Right lung (tissue), 5 donors: ENCODE data around the gene ACY1. TPM values are rescaled to one million over a fixed set of nuclear protein-coding genes. Genes with fewer than 3 reads are reported as not detected.

Source experiments
- DNase-seq, 2 donors: peaks; one replicate each; pipeline ENCODE4 v3.0.0-alpha.2; 2013
- polyA plus RNA-seq, 5 donors: library from polyadenylated mRNA; unstranded; fragments of 120-200 nt; gene quantifications; one replicate each; pipeline versions ENCODE4 v1.2.1 to v1.2.3, GENCODE V29; 2013; ENCODE audit warnings: inconsistent platforms in 1 of 5, low replicate concordance in 1 of 5; ENCODE audit not compliant: insufficient read length in 5 of 5, insufficient read depth in 1 of 5

The ACY1 gene
- polyA plus RNA-seq, 5 donors: 28.7 to 43.1 (median 37.4) TPM

DNA sequence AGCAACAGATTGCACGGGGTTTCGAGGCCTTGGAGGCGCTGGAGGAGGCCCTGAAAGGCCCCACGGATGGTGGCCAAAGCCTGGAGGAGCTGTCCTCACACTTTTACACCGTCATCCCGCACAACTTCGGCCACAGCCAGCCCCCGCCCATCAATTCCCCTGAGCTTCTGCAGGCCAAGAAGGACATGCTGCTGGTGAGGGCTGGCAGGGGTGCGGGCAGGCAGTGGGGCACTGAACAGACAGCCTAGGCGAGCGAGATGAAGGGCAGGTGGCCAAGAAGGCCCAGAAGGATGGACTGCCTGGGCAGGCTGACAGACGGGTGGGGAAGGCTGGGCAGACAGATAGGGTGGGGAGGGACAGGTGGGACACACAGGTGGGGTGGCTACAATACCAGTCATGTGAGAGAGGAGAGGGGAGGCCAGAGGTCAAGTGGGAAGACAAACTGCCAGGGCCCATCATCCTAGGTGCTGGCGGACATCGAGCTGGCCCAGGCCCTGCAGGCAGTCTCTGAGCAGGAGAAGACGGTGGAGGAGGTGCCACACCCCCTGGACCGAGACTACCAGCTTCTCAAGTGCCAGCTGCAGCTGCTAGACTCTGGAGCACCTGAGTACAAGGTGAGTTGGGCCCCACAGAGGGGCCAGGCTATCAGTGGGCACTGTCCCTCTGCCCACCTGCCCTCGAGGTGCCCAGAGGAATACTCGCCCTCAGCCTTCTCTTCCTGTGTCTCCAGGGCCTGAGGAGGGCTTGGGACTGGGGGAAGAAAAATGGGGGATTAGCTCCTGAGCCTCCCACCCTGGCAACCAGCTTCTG, 38.1 kb upstream of the ACY1 start:
- no peak for DNase-seq

DNA sequence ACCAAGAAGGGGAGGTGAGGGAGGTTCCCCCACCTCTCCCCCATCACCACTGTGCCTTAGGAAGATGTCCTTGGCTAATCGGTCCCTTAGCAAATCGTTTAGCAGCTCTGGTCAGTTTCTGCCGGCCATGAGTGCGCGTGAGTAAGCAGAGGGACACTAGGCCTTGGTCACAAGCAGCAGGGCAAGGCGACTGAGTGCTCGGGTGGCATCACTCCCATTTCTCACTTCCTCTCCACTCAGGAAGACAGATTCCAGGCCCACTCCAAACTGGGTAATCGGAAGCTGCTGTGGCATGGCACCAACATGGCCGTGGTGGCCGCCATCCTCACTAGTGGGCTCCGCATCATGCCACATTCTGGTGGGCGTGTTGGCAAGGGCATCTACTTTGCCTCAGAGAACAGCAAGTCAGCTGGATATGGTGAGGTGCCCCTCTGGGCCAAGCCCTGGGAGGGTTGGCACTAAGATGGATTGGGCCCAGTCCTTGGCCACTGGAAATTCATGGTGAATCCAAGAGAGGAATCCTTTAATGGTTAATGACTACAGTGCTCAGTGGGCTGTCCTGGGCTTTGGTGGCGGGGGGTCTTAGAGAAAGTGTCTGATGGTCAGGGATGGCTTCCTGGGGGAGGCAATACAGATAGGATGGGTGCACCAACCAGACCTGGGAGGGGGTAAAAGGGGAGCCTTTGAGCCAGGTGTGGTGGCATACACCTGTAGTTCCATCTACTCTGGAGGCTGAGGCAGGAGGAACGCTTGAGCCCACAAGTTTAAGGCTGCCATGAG, 37.2 kb upstream of the ACY1 start:
- no peak for DNase-seq

DNA sequence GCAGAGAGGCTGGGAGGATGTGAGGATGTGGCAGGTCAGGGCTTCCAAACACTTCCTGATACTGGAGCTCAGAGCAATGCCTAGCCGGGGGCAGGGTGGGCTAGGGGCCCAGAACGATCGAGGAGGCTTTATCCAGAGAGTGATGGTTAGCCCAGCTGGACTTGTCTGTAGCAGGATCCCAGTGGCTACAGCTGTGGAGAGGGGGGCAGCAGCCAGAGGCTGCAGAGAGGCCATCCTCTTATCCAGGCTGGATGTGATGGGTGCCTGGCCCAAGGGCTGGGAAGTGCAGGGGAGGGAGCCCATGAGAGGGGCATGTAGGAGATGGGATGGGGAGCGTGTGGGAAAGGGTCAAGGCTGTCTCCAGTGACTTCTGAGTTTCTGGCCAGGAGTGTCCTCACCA, 36.5 kb upstream of the ACY1 start:
- DNase-seq: no peak

DNA sequence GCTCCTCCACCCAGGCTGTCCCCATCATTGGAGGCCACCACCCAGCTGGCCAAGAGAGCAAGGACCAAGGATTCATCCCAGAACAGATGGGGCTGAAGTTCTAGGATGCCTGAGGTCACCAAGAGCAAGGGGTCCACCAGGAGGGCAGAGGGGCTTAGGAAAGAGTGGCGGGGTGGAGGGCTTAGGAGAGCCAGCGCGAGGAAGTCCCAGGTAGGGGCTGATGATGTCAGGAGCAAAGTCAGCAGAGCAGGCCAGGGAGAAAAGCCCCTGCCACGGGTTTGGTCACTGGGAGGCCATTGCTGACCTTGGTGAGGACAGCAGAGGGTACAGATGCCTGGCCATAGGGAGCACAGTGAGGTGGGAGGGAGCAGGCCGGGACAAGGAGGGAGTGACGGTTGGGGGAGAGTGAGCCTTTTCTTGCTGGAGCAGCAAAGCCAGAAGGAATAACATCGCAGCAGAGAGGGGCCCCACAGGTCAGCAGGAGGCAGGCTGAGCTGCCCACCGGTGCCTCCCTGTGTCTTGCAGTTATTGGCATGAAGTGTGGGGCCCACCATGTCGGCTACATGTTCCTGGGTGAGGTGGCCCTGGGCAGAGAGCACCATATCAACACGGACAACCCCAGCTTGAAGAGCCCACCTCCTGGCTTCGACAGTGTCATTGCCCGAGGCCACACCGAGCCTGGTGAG, 36.0 kb upstream of the ACY1 start:
- DNase-seq: no peak

DNA sequence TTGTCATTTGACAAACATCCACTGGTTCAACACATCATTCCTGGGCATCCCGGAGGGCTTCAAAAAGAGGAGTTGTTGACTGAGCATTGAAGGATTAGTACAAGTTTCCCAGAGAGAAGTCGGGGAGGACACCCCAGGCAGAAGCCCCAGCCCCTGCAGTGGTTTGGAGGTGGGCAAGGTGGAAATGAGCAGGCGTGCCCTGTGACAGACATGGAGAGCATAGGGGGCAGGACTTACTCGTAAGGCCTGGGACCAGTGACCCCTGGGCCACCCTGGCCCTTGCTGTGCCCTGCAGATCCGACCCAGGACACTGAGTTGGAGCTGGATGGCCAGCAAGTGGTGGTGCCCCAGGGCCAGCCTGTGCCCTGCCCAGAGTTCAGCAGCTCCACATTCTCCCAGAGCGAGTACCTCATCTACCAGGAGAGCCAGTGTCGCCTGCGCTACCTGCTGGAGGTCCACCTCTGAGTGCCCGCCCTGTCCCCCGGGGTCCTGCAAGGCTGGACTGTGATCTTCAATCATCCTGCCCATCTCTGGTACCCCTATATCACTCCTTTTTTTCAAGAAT, 35.2 kb upstream of the ACY1 start:
- DNase-seq: no peak

DNA sequence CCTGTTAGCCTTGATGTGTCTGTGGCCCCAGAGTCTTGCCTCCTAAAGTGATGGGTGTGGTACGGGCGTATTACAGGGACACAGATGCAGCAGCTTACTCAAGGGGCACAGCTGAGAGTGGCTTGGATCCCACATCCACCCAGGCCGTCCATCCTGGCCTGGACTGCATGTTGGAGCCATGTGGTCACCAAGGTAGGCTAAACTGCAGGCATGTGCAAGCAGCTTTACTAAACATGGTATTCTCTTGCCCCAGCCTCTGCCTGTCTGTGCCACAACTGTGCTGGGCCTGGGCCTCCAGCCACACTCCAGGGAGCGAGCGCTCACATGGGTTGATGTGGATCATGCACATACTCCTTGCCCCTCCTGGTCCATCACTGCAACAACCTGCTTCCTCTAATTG, 34.2 kb upstream of the ACY1 start:
- no peak for DNase-seq

DNA sequence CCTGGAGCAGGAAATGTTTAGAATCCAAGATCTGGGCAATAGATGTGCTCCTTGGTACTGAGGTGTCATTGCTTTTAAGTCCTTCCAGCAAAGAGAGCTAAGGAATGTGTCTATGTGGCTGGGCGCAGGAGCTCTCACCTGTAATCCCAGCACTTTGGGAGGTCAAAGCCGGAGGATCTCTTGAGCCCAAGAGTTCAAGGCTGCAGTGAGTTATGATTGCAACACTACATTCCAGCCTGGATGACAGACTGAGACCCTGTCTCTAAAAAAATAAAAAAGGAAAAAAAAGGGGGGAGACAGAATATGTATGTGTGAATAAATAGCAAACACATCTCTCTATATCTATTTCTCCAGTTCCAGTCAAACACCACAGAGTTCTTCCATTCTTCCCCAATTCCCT, 32.4 kb upstream of the ACY1 start:
- no peak for DNase-seq

DNA sequence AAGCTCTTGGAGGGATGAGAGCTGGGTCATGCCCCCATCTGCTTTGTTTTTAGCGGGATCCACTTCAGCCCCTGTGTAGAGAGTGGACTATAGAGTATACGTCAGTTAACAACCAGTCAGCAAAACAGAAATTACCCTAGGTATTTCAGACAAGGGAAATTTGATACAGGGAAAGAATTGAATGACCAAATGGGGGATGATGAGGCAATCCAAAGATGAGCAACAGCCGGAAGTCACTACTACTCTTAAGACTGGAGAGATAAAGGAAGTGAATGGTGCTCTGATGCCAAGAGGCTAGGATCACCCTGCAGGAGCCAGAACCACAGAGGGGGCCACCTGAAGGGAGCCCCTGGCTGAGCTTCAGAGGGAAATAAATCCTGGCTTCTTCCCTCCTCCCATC, 29.9 kb upstream of the ACY1 start:
- no peak for DNase-seq

DNA sequence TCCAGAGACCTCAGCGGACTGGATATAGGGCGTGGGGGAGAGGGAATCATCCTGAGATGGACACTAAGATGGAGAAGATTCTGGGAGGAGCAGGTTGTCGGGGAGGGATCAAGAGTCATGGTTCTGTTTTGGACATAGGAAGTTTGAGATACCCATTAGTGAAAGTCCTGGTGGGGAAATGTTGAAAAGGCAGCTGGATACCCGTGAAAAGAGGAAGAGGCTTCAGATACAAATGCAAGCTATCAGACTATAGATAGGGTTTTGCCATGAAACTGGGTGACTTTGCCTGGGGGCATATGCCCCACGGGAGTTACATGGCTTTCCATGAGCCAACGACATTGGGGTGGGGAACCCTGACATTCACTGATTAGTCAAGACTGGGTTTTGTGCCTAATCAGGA, 29.2 kb upstream of the ACY1 start:
- no peak for DNase-seq

DNA sequence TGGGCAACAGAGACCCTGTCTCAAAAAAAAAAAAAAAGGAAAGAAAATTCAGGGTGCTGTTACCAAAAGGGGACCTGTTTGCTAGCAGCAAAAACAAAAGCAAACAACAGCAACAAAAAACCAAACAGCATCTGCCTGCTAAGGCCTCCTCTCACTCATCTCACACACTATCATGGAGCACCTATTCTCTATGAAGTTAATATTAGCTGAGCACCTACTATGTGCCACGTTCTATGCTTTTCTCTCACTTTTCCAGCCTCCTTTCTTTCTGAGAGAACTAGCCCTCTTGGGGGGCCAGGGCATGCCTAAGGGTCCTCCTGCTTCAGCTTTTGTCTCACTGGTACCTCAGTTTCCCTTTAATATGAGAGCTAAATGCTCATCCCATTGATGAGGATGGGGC, 28.6 kb upstream of the ACY1 start:
- DNase-seq: no peak

DNA sequence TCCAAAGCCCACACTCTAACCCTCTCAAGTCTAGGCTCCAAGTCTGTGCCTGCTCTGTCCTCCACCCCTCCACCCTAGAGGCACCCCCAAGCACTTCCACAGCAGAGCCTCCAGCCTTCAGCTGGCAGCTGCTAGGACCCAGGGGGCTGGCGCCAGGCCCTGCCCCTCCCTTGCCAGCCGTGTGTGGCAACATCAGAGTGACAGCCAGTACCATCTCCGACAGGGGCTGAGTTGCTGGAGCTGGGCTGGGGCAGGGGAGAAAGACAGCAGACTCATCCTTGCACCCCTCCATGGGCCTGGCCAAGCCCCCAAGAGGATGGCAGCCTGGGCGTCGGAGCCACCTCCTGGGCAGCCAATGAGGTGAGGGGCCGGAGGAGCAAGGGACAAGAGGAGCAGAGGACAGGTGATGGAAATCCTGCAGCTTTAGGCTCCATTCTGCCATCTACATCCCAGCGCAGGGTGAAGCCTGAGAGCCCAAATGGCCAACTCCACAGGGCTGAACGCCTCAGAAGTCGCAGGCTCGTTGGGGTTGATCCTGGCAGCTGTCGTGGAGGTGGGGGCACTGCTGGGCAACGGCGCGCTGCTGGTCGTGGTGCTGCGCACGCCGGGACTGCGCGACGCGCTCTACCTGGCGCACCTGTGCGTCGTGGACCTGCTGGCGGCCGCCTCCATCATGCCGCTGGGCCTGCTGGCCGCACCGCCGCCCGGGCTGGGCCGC, 28.0 kb upstream of the ACY1 start, which contains the start of gene GPR62:
Gene GPR62 (plus strand): TSS at position 207 of the 718 bp plus-strand sequence. CDS start 272 bp downstream, at position 479.
- DNase-seq: no peak

DNA sequence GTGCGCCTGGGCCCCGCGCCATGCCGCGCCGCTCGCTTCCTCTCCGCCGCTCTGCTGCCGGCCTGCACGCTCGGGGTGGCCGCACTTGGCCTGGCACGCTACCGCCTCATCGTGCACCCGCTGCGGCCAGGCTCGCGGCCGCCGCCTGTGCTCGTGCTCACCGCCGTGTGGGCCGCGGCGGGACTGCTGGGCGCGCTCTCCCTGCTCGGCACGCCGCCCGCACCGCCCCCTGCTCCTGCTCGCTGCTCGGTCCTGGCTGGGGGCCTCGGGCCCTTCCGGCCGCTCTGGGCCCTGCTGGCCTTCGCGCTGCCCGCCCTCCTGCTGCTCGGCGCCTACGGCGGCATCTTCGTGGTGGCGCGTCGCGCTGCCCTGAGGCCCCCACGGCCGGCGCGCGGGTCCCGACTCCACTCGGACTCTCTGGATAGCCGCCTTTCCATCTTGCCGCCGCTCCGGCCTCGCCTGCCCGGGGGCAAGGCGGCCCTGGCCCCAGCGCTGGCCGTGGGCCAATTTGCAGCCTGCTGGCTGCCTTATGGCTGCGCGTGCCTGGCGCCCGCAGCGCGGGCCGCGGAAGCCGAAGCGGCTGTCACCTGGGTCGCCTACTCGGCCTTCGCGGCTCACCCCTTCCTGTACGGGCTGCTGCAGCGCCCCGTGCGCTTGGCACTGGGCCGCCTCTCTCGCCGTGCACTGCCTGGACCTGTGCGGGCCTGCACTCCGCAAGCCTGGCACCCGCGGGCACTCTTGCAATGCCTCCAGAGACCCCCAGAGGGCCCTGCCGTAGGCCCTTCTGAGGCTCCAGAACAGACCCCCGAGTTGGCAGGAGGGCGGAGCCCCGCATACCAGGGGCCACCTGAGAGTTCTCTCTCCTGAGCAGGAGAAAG, 27.2 kb upstream of the ACY1 start:
- DNase-seq: peak; percentile 71 to 72

DNA sequence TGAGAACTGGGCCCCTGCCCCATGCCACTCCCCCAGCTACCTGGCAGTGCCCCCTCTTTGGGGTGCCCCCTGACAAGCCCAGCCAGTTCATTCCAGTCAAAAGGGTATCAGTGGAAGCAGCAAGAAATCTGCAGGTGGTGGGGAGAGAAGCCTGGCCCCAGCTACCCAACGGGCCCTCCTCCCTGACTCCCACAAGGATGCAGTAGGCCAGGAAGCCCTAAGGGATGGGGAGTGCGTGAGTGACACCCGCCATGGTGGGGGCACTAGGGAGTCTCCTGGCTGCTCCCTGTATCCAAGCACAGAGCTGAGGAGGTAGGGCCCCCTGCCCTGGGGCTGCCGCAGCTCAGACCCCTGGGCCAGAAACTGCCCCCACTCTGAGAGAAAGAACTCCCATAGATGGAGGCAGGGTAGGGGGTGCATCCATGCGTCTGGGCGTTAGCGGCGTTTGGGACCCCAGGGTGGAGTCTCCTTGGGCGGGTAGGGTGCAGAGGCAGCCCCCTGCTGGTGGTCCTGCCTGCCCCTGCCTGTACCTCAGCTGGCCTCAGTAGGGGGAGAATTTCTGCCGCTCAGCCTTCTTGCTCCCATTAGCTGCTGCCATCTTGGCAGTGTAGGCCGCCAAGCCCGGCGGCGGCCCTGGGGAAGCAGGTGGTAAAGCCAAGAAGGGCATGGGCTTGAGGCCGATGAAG, 25.7 kb upstream of the ACY1 start:
- no peak for DNase-seq

DNA sequence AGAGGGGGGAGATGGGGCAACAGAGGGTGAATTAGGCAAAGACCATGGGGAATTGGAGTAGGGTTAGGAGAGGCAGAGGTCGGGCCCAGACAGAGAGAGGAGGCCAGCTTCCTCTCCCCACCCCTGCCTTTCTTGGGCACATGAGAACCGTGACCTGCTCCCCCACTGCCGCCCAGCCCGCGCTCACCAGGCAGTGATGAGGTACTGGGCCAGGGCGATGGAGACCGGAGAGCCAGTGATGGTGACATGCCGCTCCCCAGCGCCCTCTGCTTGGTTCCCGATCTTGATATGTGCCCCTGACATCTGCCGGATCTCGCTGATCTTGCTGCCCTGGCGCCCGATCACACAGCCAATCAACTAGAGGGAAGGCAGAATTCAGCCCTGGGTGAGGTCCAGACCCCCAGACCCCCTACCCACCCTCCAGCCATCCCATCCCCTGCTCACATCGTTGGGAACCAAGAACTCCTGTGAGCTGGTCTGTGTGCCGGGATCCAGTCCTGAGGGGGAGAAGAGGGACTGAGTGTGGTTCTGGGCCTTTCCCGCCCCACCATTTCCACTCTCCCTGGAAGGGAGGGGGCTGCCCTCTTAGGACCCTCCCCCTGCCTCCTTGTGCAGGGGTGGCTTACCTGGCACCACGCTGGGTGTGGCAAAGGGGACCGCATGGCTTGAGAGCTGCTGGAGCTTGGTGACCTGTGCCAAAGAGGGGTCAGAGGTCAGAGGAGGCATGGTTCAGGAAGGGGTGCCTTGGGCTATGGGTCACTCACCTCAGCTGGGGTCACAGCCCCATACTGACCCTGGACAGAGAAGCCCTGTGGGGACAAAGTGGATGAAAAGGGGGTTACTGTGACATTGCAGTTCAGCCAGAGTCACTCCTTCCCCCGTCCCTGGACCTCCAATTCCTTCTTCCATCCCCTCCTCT, 24.5 kb upstream of the ACY1 start:
- no peak for DNase-seq

DNA sequence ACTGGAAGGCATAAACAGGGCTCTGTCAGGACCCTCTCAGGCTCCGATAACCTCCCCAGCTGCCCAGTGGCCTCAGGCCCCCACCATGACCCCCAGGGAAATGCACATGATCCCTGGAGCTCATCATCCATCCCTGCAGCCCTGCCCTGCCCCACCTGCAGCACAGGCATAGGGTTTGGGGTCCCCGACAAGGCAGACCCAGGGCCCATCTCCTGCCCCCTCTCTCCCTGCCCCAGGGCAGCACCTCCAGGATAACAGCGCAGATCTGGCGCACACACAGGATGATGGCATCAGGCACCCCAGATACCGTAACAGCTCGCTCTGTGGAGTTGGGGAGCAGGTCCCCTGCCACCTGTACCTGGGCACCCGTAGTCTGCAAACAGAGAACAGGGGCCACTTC, 23.7 kb upstream of the ACY1 start:
- DNase-seq: no peak

DNA sequence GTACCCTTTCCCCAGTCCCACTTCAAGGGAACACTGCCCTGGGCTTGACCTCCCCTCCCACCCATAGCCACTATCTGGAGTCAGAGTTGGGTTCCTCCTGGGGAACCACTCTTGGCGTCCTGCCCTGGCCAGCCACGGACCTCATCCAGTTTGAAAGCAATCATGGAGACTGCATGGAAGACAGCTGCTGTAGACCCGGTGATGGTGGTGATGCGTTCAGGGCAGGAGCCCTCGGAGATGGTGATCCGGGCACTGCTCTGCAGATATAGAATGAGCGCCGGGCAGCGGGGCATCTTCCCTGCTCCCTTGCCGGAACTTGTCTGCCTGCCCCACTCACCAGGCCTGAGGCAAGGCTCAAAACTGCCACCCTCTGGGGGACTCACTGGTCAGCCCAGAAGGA, 22.9 kb upstream of the ACY1 start:
- no peak for DNase-seq

DNA sequence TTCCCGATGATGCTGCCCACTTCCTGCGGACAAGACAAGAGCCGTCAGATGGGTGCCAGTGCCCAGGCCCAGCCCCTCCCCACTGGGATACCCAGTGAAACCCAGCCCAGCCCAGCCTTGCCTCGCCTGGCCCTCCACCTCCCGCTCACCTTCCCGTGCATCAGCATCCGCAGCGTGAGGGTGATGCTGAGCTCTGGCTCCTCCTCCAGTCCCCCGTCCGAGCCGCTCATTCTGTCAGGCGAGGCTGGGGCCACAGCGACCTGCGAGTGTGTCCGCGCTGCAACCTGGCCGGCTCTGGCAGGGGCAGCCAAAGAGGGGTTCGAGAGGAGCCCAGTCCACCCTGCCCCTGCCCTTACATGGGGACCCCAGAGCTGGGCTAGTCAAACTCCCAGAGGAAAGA, 22.3 kb upstream of the ACY1 start:
- DNase-seq: no peak
